HG03196 (cell line): ENCODE data around the gene TGFBI.

ENCODE experiments used
- ATAC-seq: cut with Tn5 transposase; IDR thresholded peaks from one replicate; pipeline ENCODE4 v1.9.1; 2021; ENCODE audit not compliant: unreplicated experiment

Gene TGFBI

GRCh38 chr5:136025900-136026299 is 2.9 kb upstream of the TGFBI start:
- no peak for ATAC-seq

- ATAC-seq, result no peak
These were observed 2.2 kb upstream of the TGFBI start for GRCh38 chr5:136026636-136027035.

GRCh38 chr5:136027311-136027710 is 1.5 kb upstream of the TGFBI start:
- no peak for ATAC-seq

GRCh38 chr5:136028090-136028489 is 698 bp upstream of the TGFBI start:
- ATAC-seq, result no peak

- no peak for ATAC-seq
These were observed 1.5 kb downstream of the TGFBI start for GRCh38 chr5:136030252-136030651.

GRCh38 chr5:136030956-136031611 is 2.3 kb downstream of the TGFBI start:
- ATAC-seq, result no peak

- no peak for ATAC-seq
These were observed 2.9 kb downstream of the TGFBI start for GRCh38 chr5:136031711-136032110.

GRCh38 chr5:136032564-136032963 is 3.8 kb downstream of the TGFBI start:
- no peak for ATAC-seq

- ATAC-seq, result no peak
These were observed 4.4 kb downstream of the TGFBI start for GRCh38 chr5:136033234-136033633.

GRCh38 chr5:136033848-136034247 is 5.1 kb downstream of the TGFBI start:
- no peak for ATAC-seq

GRCh38 chr5:136034492-136034891 is 5.7 kb downstream of the TGFBI start:
- ATAC-seq, result no peak

- ATAC-seq, result no peak
These were observed 6.2 kb downstream of the TGFBI start for GRCh38 chr5:136034984-136035383.

- ATAC-seq, result no peak
These were observed 7.0 kb downstream of the TGFBI start for GRCh38 chr5:136035837-136036236.

- ATAC-seq, result no peak
These were observed 7.6 kb downstream of the TGFBI start for GRCh38 chr5:136036293-136036911.

GRCh38 chr5:136037001-136037705 is 8.4 kb downstream of the TGFBI start:
- peak; percentile 83 for ATAC-seq

- no peak for ATAC-seq
These were observed 9.8 kb downstream of the TGFBI start for GRCh38 chr5:136038635-136039034.

GRCh38 chr5:136039202-136039601 is 10.4 kb downstream of the TGFBI start:
- ATAC-seq, result no peak

- no peak for ATAC-seq
These were observed 12.1 kb downstream of the TGFBI start for GRCh38 chr5:136040746-136041415.

GRCh38 chr5:136042156-136042555 is 13.4 kb downstream of the TGFBI start:
- ATAC-seq, result no peak

GRCh38 chr5:136042665-136043121 is 13.9 kb downstream of the TGFBI start:
- no peak for ATAC-seq

- ATAC-seq, result no peak
These were observed 14.8 kb downstream of the TGFBI start for GRCh38 chr5:136043551-136043950.
